HCT116 (cell line): ENCODE data around the gene HSH2D. TPM values are rescaled to one million over a fixed set of nuclear protein-coding genes. Genes with fewer than 3 reads are reported as not detected.
A peak's percentile ranks its signal among the peaks of the same experiment; 100 is the strongest.

Experiments used
- ATAC-seq: fragments of 200-7000 bp; cut with Tn5 transposase; 2 replicates; pipeline ENCODE4 v1.9.1; 2020; ENCODE audit warnings: mild to moderate bottlenecking, moderate library complexity
- BruUV-seq: library from RNA; stranded (reverse); fragments of 400-500 nt; replicated peaks from 2 replicates; lab custom pipeline; 2021; lab: Mats Ljungman, UMichigan
- CTCF ChIA-PET: fragments of 300-600 bp; sonication (Branson Sonifier 250); formaldehyde crosslinking; loops from one replicate; lab custom pipeline; 2021; ENCODE audit warnings: antibody characterized with exemption; lab: Charles Lee
- POLR2A ChIA-PET: fragments of 300-600, 350-600 bp; sonication (Branson Sonifier 250); formaldehyde crosslinking; loops from one replicate; lab custom pipeline; 2021; ENCODE audit warnings: antibody characterized with exemption; lab: Charles Lee
- RAD21 ChIA-PET, 2 experiments: fragments of 300-600 bp; sonication (Branson Sonifier 250); formaldehyde crosslinking; loops; one replicate each; lab custom pipeline; 2023; ENCODE audit warnings: low total read pairs in 2 of 2; ENCODE audit not compliant: uncharacterized antibody in 2 of 2, unreplicated experiment in 2 of 2, low non-redundant PET in 1 of 2; lab: Charles Lee
- DNase-seq: peaks from one replicate; pipeline ENCODE4 v3.0.0-alpha.2; 2010; ENCODE audit warnings: low read depth, low spot score
- H2AFZ ChIP-seq: fragments of 200-600 bp; shearing (Covaris generic), sonication (generic); 2 replicates; pipeline ENCODE4 v1.6.1; 2017; ENCODE audit warnings: low read depth, mixed run types, mixed read lengths, antibody characterized with exemption, low read length; ENCODE audit not compliant: poor library complexity, severe bottlenecking
- H3K27ac ChIP-seq: 2 replicates; pipeline ENCODE4 v1.5.1; 2012; ENCODE audit warnings: low read depth, low read length
- H3K27me3 ChIP-seq: fragments of 200-600 bp; sonication (generic); 2 replicates; pipeline ENCODE4 v1.6.1; 2016; ENCODE audit warnings: mixed run types, low read length, mixed read lengths; ENCODE audit not compliant: insufficient read depth
- H3K36me3 ChIP-seq, 2 experiments: fragments of 200-500 bp in 1 of 2; fragments of 200-600 bp in 1 of 2; sonication (Bioruptor generic) in 1 of 2; sonication (generic) in 1 of 2; 2 replicates each; pipeline versions ENCODE4 v1.5.1 to v1.6.1; 2014 to 2016; ENCODE audit warnings: low read length in 2 of 2, inconsistent platforms in 1 of 2, mixed read lengths in 1 of 2, mixed run types in 1 of 2; ENCODE audit not compliant: insufficient read depth in 2 of 2, control insufficient read depth in 1 of 2
- H3K4me1 ChIP-seq, 2 experiments: fragments of 200-600 bp in 1 of 2; sonication (generic) in 1 of 2; 2 replicates each; pipeline versions ENCODE4 v1.5.1 to v1.6.1; 2012 to 2017; ENCODE audit warnings: low read length in 2 of 2, inconsistent platforms in 1 of 2, mild to moderate bottlenecking in 1 of 2, mixed read lengths in 1 of 2, mixed run types in 1 of 2, moderate library complexity in 1 of 2; ENCODE audit not compliant: insufficient read depth in 2 of 2, control insufficient read depth in 1 of 2
- H3K4me2 ChIP-seq: fragments of 200-600 bp; sonication (generic); 2 replicates; pipeline ENCODE4 v1.6.1; 2017; ENCODE audit warnings: mixed run types, low read length, mixed read lengths
- H3K4me3 ChIP-seq, 2 experiments: fragments of 200-600 bp in 1 of 2; sonication (generic) in 1 of 2; replicated peaks in 1 of 2; 2 replicates each; pipeline ENCODE4 v1.5.1; 2011 to 2016; ENCODE audit warnings: low read length in 2 of 2, control low read depth in 1 of 2, low read depth in 1 of 2, mild to moderate bottlenecking in 1 of 2, mixed read lengths in 1 of 2, mixed run types in 1 of 2
- H3K79me2 ChIP-seq: fragments of 200-600 bp; sonication (generic); 2 replicates; pipeline ENCODE4 v1.6.1; 2017; ENCODE audit warnings: mild to moderate bottlenecking, mixed run types, low read length, moderate library complexity, mixed read lengths; ENCODE audit not compliant: insufficient read depth
- H3K9ac ChIP-seq: fragments of 200-600 bp; sonication (generic); 2 replicates; pipeline ENCODE4 v1.6.1; 2016; ENCODE audit warnings: low read length, mixed read lengths
- H3K9me2 ChIP-seq: fragments of 200-600 bp; sonication (generic), shearing (Covaris generic); 2 replicates; pipeline ENCODE4 v1.6.1; 2017; ENCODE audit warnings: mixed run types, mild to moderate bottlenecking, moderate library complexity; ENCODE audit not compliant: insufficient read depth
- H3K9me3 ChIP-seq, 2 experiments: fragments of 200-500 bp in 1 of 2; fragments of 200-600 bp in 1 of 2; sonication (Bioruptor generic) in 1 of 2; sonication (generic) in 1 of 2; 2 replicates each; pipeline ENCODE4 v1.6.1; 2014 to 2017; ENCODE audit warnings: low read length in 2 of 2, mixed read lengths in 2 of 2, inconsistent platforms in 1 of 2, low read depth in 1 of 2, mild to moderate bottlenecking in 1 of 2, mixed run types in 1 of 2, moderate library complexity in 1 of 2; ENCODE audit not compliant: control insufficient read depth in 1 of 2, insufficient read depth in 1 of 2
- H4K20me1 ChIP-seq: fragments of 200-600 bp; sonication (generic), shearing (Covaris generic); 2 replicates; pipeline ENCODE4 v1.6.1; 2017; ENCODE audit warnings: mixed run types, mild to moderate bottlenecking, moderate library complexity; ENCODE audit not compliant: insufficient read depth
- CBX3 ChIP-seq: IDR thresholded peaks from 2 replicates; pipeline ENCODE4 v1.6.1; 2012; ENCODE audit warnings: low read depth
- CTCF ChIP-seq, 3 experiments: fragments of 200-600 bp in 1 of 3; sonication (generic) in 1 of 3; IDR thresholded peaks in 2 of 3; conservative IDR thresholded peaks in 1 of 3; 2 replicates each; pipeline ENCODE4 v1.5.1; 2012 to 2017; ENCODE audit warnings: low read depth in 2 of 3, low read length in 2 of 3, antibody characterized with exemption in 1 of 3, borderline replicate concordance in 1 of 3, control low read depth in 1 of 3, mild to moderate bottlenecking in 1 of 3, mixed read lengths in 1 of 3, mixed run types in 1 of 3, moderate library complexity in 1 of 3; ENCODE audit not compliant: insufficient read depth in 1 of 3
- EGR1 ChIP-seq: IDR thresholded peaks from 2 replicates; pipeline ENCODE4 v1.6.1; 2012; ENCODE audit warnings: low read depth
- ELF1 ChIP-seq: IDR thresholded peaks from 2 replicates; pipeline ENCODE4 v1.6.1; 2012; ENCODE audit warnings: low read depth, borderline replicate concordance
- JUND ChIP-seq: IDR thresholded peaks from 2 replicates; pipeline ENCODE4 v1.6.1; 2012
- POLR2AphosphoS5 ChIP-seq: IDR thresholded peaks from 2 replicates; pipeline ENCODE4 v1.6.1; 2011; ENCODE audit warnings: mild to moderate bottlenecking, low read depth, low read length, moderate library complexity
- RAD21 ChIP-seq: IDR thresholded peaks from 2 replicates; pipeline ENCODE4 v1.6.1; 2012; ENCODE audit warnings: low read depth, mild to moderate bottlenecking
- REST ChIP-seq: IDR thresholded peaks from 2 replicates; pipeline ENCODE4 v1.6.1; 2012; ENCODE audit warnings: low read depth
- SP1 ChIP-seq: IDR thresholded peaks from 2 replicates; pipeline ENCODE4 v1.6.1; 2012; ENCODE audit warnings: low read depth
- SRF ChIP-seq: IDR thresholded peaks from 2 replicates; pipeline ENCODE4 v1.6.1; 2012; ENCODE audit warnings: low read depth
- ZBTB33 ChIP-seq: IDR thresholded peaks from 2 replicates; pipeline ENCODE4 v1.6.1; 2011; ENCODE audit warnings: mild to moderate bottlenecking, low read length, moderate library complexity; ENCODE audit not compliant: insufficient replicate concordance; ENCODE audit errors: extremely low read depth
- ZFX ChIP-seq: fragments of 450-650 bp; IDR thresholded peaks from 2 replicates; pipeline ENCODE4 v1.6.1; 2017
- intact Hi-C: fragments of 100-400 bp; cut with micrococcal nuclease; formaldehyde crosslinking; loops from 2 replicates; pipeline ENCODE4 v1.10.0; 2022
- total RNA-seq: library from RNA; stranded (reverse); gene quantifications from one replicate; pipeline ENCODE4 v1.2.1, GENCODE V29; 2021; ENCODE audit not compliant: unreplicated experiment

HSH2D gene
- total RNA-seq, 1 experiment from 2014 or later: 21.4 TPM

GRCh38 chr19:16094360-16095070 is 49.0 kb upstream of the HSH2D start:
- Histone ChIP-seq H3K27ac (no peak overlapping the region), H2AFZ (no peak overlapping the region), H3K4me2 (no peak overlapping the region), H3K36me3 (peaks cover 45 to 68% of the 10 kb centered on the region in 2 experiments), H3K4me1 (peaks cover 7 to 15% of the 10 kb centered on the region in 2 experiments; a peak in 3 of 4 replicates), H3K27me3 (no peaks in the 10 kb centered on the region), H3K79me2 (peaks cover 24% of the 10 kb centered on the region; the same call in 1 of the 2 replicates), H3K9ac (no peak overlapping the region), H4K20me1 (no peaks in the 10 kb centered on the region), H3K9me2 (no peaks in the 10 kb centered on the region), H3K9me3 (no peaks in the 10 kb centered on the region), H3K4me3 (no peak overlapping the region)
- TF ChIP-seq ZFX: no peak
- TF ChIP-seq SRF: no peak
- TF ChIP-seq CBX3: no peak
- TF ChIP-seq JUND: no peak
- TF ChIP-seq POLR2AphosphoS5: no peak
- no peak for TF ChIP-seq ZBTB33
- TF ChIP-seq CTCF (IDR thresholded peaks at IDR 0.05 in 2 of 3, conservative IDR thresholded peaks at IDR 0.05 in 1 of 3; ENCODE audit: borderline replicate concordance in 1 of 3, insufficient read depth in 1 of 3, low read depth in 2 of 3, low read length in 2 of 3): no peak
- no peak for TF ChIP-seq REST
- TF ChIP-seq SP1: no peak
- no peak for TF ChIP-seq ELF1
- no peak for TF ChIP-seq EGR1
- TF ChIP-seq RAD21: no peak
- BruUV-seq: TSS peak; percentile 15
- DNase-seq (no peak), ATAC-seq (no peak)
- CTCF ChIA-PET: no interaction called here
- RAD21 ChIA-PET: no interaction called here
- POLR2A ChIA-PET: interaction anchor here (1.0 to 1.3 kb wide), 2 partner anchors 10 to 24 kb away, joined by 3 read pairs; no protein-coding TSS in a partner anchor
- intact Hi-C loops: no loop called here
